Mesodermal cell (in vitro differentiated cells): ENCODE measurements around the gene CCDC137.
A peak's percentile ranks its signal among the peaks of the same experiment; 100 is the strongest.

Experiments
- H3K27ac ChIP-seq: 2 replicates; pipeline ENCODE4 v1.7.0; 2013; ENCODE audit warnings: mild to moderate bottlenecking, low read depth, low read length, moderate library complexity; ENCODE audit not compliant: severe bottlenecking
- H3K36me3 ChIP-seq: 2 replicates; pipeline ENCODE4 v1.7.1; 2013; ENCODE audit warnings: mild to moderate bottlenecking, low read length, moderate library complexity; ENCODE audit not compliant: control insufficient read depth, insufficient read depth
- H3K4me1 ChIP-seq: one replicate; pipeline ENCODE4 v1.7.1; 2013; ENCODE audit warnings: mild to moderate bottlenecking, low read length; ENCODE audit not compliant: insufficient read depth, control insufficient read depth, poor library complexity, severe bottlenecking
- H3K4me3 ChIP-seq: 2 replicates; pipeline ENCODE4 v1.7.0; 2013; ENCODE audit warnings: low read length, control low read depth, mild to moderate bottlenecking; ENCODE audit not compliant: insufficient read depth, poor library complexity, severe bottlenecking; ENCODE audit errors: extremely low read depth
- H3K9me3 ChIP-seq: 2 replicates; pipeline ENCODE4 v1.7.1; 2013; ENCODE audit warnings: mild to moderate bottlenecking, low read length, moderate library complexity; ENCODE audit not compliant: control insufficient read depth
- WGBS, 2 experiments: methylation state at CpG; one replicate each; pipeline ENCODE4 v1.1.5; 2013; ENCODE audit warnings: missing lambda C conversion rate in 2 of 2; ENCODE audit not compliant: insufficient coverage in 2 of 2; 5-methylcytosine and 5-hydroxymethylcytosine counted together

The CCDC137 gene

DNA sequence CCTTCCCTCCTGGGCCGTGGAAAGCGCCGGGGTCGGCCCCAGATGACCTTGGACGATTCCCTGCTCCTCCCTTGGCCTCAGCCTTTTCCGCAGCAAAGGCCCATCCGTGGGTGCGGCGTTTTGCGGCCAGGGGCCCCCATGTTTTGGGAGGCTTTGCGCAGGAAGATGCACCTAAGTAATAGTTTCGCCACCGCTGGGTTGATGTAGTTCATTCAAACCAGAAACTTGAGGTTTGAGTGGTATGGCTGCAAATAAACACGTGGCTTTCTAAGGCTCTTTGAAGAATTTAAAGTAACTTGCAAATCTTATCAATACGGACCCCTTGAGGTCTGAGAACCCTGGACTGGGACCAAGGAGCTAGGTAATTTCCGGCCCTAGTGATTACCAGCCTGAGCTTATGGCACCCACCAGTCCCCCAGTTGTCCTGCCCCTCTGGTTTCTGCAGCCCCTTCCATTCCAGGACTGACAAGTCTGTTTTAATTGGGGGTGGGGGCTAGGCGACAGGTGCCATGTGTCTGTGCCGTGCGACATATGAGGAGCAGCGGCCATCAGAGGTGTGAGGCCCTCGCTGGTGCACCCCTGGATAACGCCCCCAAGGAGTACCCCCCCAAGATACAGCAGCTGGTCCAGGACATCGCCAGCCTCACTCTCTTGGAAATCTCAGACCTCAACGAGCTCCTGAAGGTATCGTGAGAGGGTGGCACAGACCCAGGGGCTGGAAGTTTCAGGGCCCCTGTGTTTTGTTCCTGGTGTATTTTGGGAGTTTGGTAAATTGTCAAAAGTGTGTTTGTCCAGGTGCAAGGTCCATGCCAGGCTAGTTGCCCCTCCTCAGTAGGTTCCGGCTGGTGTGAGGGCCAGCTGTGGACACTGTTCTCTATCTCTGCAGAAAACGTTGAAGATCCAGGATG, 37.5 kb downstream of the CCDC137 start:
- Histone ChIP-seq H3K4me1 (peaks cover 13% of the 10 kb centered on the region), H3K4me3 (peak overlapping the region; percentile 92), H3K27ac (peak overlapping the region; percentile 88), H3K9me3 (no peaks in the 10 kb centered on the region), H3K36me3 (peaks cover 62% of the 10 kb centered on the region)
- 24 to 28% methylated on average over 18 to 20 of the region's 27 CpGs for WGBS, 2 experiments

DNA sequence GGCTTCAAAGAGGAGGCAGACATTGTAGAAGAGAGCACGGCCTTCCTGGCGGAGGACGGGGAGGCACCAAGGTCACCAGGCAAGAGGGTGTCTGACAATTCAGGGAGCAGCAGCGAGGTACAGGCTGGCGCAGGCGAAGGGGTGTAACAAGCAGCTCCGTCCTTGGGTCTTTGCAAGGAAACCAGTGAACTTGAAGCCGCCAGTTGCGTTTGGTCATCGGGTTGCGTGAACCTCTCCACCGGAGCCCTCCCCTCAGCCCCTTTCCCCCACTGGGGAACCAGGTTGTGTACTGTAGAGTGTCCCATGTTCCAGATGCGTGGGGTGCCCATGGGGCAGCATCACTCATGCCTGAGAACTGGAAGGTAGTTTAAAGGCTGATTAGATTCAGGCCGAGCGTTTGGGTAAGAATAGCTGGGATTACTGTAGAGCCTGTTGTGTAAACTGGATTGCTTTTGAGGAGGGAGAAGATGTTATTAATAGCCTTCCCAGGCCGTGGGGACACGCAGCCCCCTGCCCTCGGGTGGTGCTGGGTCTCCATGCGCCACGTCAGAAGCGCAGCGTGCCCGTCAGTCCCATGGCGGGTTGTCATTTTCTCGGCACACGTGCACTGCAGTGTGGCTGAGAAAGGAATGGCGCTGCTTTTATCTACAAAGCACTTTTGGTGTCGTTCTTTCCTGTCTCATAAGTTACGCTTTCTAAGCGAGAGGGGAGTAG, 39.1 kb downstream of the CCDC137 start:
- H3K9me3 ChIP-seq = no peaks in the 10 kb centered on the region
- WGBS, 2 experiments = 95 to 98% methylated on average over 28 to 29 of the region's 30 CpGs
- H3K4me1 ChIP-seq = peaks cover 18% of the 10 kb centered on the region
- H3K36me3 ChIP-seq = peaks cover 58% of the 10 kb centered on the region
- no peak overlapping the region for H3K27ac ChIP-seq
- no peak overlapping the region for H3K4me3 ChIP-seq

DNA sequence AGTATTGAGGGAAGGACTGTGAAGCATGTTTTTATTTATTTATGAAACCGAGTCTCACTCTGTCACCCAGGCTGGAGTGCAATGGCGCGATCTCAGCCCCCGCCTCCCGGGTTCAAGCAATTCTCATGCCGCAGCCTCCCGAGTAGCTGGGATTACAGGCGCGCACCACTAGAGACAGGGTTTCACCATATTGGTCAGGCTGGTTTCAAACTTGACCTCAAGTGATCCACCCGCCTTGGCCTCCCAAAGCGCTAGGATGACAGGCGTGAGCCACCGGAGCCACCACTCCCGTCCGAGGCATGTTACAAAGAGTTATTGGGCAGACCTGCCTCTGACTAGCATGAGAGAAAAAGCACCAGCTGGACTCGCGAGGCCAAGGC, 39.7 kb downstream of the CCDC137 start:
- no peak overlapping the region for H3K4me3 ChIP-seq
- H3K27ac ChIP-seq = no peak overlapping the region
- WGBS, 2 experiments = 95 to 99% methylated on average over 17 of the region's 17 CpGs
- H3K9me3 ChIP-seq = no peaks in the 10 kb centered on the region
- H3K36me3 ChIP-seq = peaks cover 54% of the 10 kb centered on the region
- peaks cover 22% of the 10 kb centered on the region for H3K4me1 ChIP-seq

DNA sequence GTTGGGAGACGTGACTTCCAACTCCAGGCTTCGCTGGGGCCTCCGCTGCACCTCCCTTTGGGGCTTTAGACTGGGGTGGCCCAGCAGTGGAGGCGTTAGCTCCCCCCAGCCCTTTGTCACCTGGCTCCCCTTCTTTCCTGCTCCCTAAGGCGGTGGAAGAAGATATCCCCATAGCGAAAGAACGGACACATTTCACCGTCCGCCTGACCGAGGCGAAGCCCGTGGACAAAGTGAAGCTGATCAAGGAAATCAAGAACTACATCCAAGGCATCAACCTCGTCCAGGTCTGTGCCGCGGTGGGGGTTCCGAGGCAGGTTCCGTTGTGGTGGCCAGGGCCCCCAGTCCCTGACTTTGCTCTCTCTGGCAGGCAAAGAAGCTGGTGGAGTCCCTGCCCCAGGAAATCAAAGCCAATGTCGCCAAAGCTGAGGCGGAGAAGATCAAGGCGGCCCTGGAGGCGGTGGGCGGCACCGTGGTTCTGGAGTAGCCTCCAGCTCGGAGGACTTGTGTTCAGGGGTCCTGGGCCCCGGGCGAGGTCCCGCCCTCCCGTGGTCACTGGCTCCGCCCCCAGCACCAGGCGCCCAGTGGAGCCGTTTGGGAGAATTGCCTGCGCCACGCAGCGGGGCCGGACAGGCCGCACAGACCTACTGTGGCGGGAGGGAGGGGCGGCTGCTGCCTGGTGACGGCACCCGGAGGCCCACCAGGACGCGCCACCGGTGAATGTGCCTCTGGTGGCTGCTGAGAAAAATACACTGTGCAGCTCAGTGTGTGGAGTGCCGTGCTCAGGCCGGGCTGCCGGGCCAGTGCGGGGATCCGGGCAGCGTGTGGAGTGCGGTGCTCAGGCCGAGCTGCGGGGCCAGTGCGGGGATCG, 40.5 kb downstream of the CCDC137 start:
- H3K36me3 ChIP-seq = peaks cover 46% of the 10 kb centered on the region
- WGBS, 2 experiments = 96 to 97% methylated on average over 42 to 51 of the region's 54 CpGs
- no peaks in the 10 kb centered on the region for H3K9me3 ChIP-seq
- H3K27ac ChIP-seq = no peak overlapping the region
- no peak overlapping the region for H3K4me3 ChIP-seq
- H3K4me1 ChIP-seq = peaks cover 17% of the 10 kb centered on the region

DNA sequence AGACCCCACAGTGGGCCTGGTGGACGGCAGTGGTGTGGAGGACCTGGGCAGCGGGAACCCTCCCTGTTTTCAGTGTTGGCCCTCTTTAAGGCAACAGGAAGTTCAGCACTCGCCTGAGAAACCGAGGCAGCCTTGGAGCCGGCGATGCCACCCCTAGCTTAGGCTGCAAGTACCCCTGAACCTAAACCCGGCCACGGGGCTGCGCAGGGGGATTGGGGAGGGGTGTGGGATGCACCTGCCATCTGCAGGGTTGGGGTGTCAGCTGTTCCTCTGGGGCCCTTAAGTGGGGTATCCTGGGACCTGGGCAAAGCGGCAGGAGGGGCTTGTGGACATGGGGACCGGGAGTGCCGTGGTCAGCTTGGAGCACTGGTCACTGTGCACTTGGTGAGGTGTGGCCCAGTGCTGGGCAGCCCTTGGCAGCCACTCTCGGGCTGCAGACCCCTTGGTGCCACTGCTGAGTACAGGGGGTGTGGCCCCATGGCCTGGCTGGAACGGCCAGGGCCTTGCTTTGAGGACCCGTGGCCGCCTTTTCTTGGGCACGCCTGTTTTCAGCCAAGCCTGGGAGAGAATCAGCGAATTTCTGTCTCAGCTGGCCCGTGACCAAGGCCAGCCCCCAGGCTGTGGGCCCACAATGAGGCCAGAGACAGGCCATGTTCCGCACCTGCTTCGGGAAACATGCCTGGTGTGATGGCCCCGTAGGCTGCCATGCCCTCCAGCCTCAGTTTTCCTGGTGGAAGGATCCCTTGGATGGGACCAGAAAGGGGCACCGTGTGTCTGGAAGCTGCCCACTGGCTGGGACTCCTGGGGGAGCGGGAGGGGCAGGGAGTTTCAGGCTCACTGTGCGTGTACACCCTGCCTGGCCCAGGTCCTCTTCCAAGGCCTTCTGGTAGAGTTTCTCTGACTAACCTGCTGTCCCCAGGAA, 41.4 kb downstream of the CCDC137 start:
- H3K4me1 ChIP-seq = peaks cover 21% of the 10 kb centered on the region
- H3K36me3 ChIP-seq = peaks cover 43% of the 10 kb centered on the region
- no peaks in the 10 kb centered on the region for H3K9me3 ChIP-seq
- no peak overlapping the region for H3K4me3 ChIP-seq
- 96 to 97% methylated on average over 21 to 24 of the region's 25 CpGs for WGBS, 2 experiments
- no peak overlapping the region for H3K27ac ChIP-seq

DNA sequence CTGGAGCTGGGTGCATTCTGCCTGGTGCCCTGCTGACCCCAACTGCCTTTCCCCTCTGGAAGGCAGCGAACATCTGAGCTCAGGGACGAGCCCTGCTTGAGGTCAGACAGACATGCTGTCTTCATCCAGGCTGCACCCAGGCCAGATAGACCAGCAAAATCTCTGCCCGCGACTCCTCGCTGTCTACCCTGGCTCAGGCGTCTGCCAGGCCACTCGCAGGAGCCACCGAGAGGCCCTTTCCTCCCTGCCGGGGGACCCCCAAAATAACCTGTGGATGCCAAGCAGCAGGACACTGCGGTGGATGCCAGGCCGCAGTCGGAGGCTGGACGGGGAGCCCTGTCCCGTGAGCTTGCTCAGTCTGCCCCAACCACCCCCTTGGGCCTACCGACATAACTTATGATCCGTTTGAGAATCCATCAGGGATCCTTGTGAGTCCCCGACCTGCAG, 42.2 kb downstream of the CCDC137 start:
- H3K27ac ChIP-seq = no peak overlapping the region
- H3K36me3 ChIP-seq = peaks cover 43% of the 10 kb centered on the region
- 93 to 94% methylated on average over 16 to 17 of the region's 17 CpGs for WGBS, 2 experiments
- H3K4me3 ChIP-seq = no peak overlapping the region
- peaks cover 29% of the 10 kb centered on the region for H3K4me1 ChIP-seq
- H3K9me3 ChIP-seq = no peaks in the 10 kb centered on the region

DNA sequence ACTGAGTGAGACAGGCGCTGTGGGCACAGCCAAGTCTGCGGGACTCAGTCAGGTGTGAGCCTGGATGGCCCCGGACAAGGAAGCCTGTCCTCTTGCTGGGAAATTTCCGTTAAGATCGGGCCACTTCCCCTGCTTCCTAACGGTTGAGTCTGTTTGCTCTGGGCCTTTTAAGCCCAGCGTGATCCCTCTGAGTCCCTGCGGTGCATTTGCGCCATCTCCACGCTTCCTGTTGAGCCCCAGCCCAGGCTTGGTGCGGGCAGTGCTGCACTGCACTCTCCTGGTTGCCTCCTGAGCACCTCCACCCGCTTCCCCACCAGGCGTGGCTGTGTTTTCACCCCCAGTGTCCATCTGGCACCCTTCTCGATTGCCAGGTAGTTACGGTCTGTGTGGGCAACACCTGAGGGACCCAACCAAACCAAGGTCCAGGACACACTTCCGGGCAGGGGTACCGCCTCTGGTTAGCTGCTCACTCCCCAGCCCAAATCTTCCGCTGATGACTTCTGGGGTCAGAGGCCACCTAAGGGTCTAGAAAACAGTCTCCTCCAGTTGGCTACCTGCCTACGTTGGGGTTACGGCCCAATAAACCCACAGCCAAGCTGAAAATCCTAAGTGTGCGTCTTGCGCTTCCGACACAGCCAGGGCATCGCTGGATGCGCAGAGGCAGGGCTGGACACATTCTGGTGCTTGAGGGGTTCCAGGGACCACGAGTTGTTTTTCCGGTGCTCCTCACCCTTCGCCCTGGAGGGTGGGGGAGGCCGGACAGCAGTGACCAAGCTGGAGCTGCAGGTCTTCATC, 44.2 kb downstream of the CCDC137 start:
- Histone ChIP-seq H3K36me3 (peaks cover 28% of the 10 kb centered on the region), H3K27ac (no peak overlapping the region), H3K4me1 (peaks cover 30% of the 10 kb centered on the region), H3K4me3 (peak overlapping the region; percentile 64), H3K9me3 (no peaks in the 10 kb centered on the region)
- 17 to 18% methylated on average over 27 to 29 of the region's 29 CpGs for WGBS, 2 experiments

DNA sequence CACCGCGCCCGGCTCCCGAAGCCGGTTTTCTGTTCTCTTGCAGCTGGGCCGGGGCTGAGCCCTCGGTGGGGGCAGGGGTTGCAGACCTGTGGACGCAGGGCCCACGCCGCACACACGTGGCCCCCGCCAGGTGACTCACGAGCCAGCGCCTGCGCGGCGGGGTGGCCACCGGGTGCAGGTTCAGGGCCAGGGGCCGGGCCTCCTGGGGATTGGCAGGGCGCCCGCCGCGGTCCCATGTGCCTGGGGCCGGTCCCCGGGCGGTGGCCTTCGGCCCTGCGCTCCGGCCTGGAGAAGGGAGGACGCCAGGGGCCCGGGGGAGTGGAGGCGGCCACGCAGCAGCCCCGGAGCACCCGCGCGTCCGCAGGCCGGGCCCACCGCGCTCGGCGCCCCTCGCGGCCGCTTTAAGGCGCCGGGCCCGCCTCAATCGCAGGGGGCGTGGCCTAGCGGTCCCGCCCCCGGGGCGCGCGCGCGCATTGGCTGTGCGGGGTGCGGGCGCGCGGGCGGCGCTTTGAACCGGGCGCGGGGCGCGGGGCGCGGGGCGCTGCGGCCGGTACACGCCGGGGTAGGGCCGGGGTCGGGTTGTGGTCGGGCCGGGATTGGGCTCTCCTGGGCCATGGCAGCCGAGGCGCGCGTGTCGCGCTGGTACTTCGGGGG, 45.4 kb downstream of the CCDC137 start, which contains the start of gene SLC25A10:
SLC25A10 (plus strand) TSS at position 471 of the 654 bp plus-strand sequence; CDS start at position 614, 143 bp downstream.
- Histone ChIP-seq H3K27ac (no peak within 1 kb of the TSS), H3K9me3 (no peaks in the 10 kb centered on the region), H3K4me3 (peak within 1 kb of the TSS; percentile 64), H3K36me3 (peaks cover 15% of the 10 kb centered on the region), H3K4me1 (peaks cover 30% of the 10 kb centered on the region)
- WGBS, 2 experiments = 0 to 1% methylated on average over 36 to 40 of the region's 89 CpGs
